HUES48 (cell line): ENCODE results near the gene ZIK1.
A peak's percentile ranks its signal among the peaks of the same experiment; 100 is the strongest.

Source experiments
- H3K27ac ChIP-seq: one replicate; pipeline ENCODE4 v1.7.0; 2013; ENCODE audit warnings: low read depth, low read length, inconsistent platforms
- H3K27me3 ChIP-seq: 2 replicates; pipeline ENCODE4 v1.6.1; 2013; ENCODE audit warnings: mild to moderate bottlenecking, low read length; ENCODE audit not compliant: control insufficient read depth, insufficient read depth
- H3K36me3 ChIP-seq: 2 replicates; pipeline ENCODE4 v1.6.1; 2013; ENCODE audit warnings: low read length; ENCODE audit not compliant: control insufficient read depth, insufficient read depth
- H3K4me1 ChIP-seq: 2 replicates; pipeline ENCODE4 v1.6.1; 2013; ENCODE audit warnings: mild to moderate bottlenecking, low read length; ENCODE audit not compliant: control insufficient read depth, insufficient read depth
- H3K4me3 ChIP-seq: 2 replicates; pipeline ENCODE4 v1.5.1; 2013; ENCODE audit warnings: mild to moderate bottlenecking, low read depth, low read length
- H3K9ac ChIP-seq: 2 replicates; pipeline ENCODE4 v1.6.1; 2013; ENCODE audit warnings: mild to moderate bottlenecking, low read depth, low read length, moderate library complexity
- H3K9me3 ChIP-seq: 2 replicates; pipeline ENCODE4 v1.6.1; 2013; ENCODE audit warnings: low read length; ENCODE audit not compliant: control insufficient read depth, insufficient read depth

The ZIK1 gene

GRCh38 chr19:57583521-57584416, at the start of gene ZIK1:
Gene ZIK1 (plus strand): TSS chr19:57584145. CDS start chr19:57584357, 212 bp downstream.
- H3K9ac ChIP-seq: peak within 1 kb of the TSS; percentile 67
- H3K4me3 ChIP-seq: peak within 1 kb of the TSS; percentile 87
- peaks cover 7% of the 10 kb centered on the region; the same call in 1 of the 2 replicates for H3K4me1 ChIP-seq
- H3K27ac ChIP-seq: peak within 1 kb of the TSS; percentile 52
- peaks cover 24% of the 10 kb centered on the region for H3K9me3 ChIP-seq
- 0 out of 2 replicates have a peak, but pooled peaks cover 3% of the 10 kb centered on the region for H3K27me3 ChIP-seq
- peaks cover 36% of the 10 kb centered on the region for H3K36me3 ChIP-seq

- peaks cover 80% of the 10 kb centered on the region for H3K9me3 ChIP-seq
- H3K36me3 ChIP-seq: peaks cover 88% of the 10 kb centered on the region
- H3K4me3 ChIP-seq: no peak overlapping the region
- H3K4me1 ChIP-seq: no peaks in the 10 kb centered on the region
- H3K9ac ChIP-seq: no peak overlapping the region
- H3K27ac ChIP-seq: no peak overlapping the region
- H3K27me3 ChIP-seq: no peaks in the 10 kb centered on the region
These were observed 45.9 kb upstream of the ZIK1 start for GRCh38 chr19:57537953-57538547.

- H3K9ac ChIP-seq: no peak overlapping the region
- no peak overlapping the region for H3K27ac ChIP-seq
- peaks cover 94% of the 10 kb centered on the region for H3K36me3 ChIP-seq
- no peaks in the 10 kb centered on the region for H3K27me3 ChIP-seq
- H3K9me3 ChIP-seq: peaks cover 36% of the 10 kb centered on the region
- H3K4me1 ChIP-seq: no peaks in the 10 kb centered on the region
- H3K4me3 ChIP-seq: no peak overlapping the region
These were observed 37.4 kb upstream of the ZIK1 start for GRCh38 chr19:57546513-57546912.

GRCh38 chr19:57552432-57552831, 31.5 kb upstream of the ZIK1 start:
- H3K9ac ChIP-seq: no peak overlapping the region
- peaks cover 87% of the 10 kb centered on the region for H3K36me3 ChIP-seq
- H3K9me3 ChIP-seq: 0 out of 2 replicates have a peak, but pooled peaks cover 7% of the 10 kb centered on the region

GRCh38 chr19:57557659-57558058, 26.3 kb upstream of the ZIK1 start:
- H3K27me3 ChIP-seq: no peaks in the 10 kb centered on the region
- no peak overlapping the region for H3K9ac ChIP-seq
- H3K9me3 ChIP-seq: peaks cover 15% of the 10 kb centered on the region
- H3K36me3 ChIP-seq: peaks cover 37% of the 10 kb centered on the region
- H3K4me1 ChIP-seq: peaks cover 5% of the 10 kb centered on the region
- no peak overlapping the region for H3K4me3 ChIP-seq
- no peak overlapping the region for H3K27ac ChIP-seq

More at GRCh38 chr19:57552432-57552831, 31.5 kb upstream of the ZIK1 start:
- Histone ChIP-seq H3K27me3 (no peaks in the 10 kb centered on the region), H3K27ac (no peak overlapping the region), H3K4me3 (no peak overlapping the region), H3K4me1 (no peaks in the 10 kb centered on the region)

- Histone ChIP-seq H3K9me3 (peaks cover 19% of the 10 kb centered on the region), H3K27me3 (no peaks in the 10 kb centered on the region), H3K4me3 (peak overlapping the region; percentile 98), H3K9ac (peak overlapping the region; percentile 81; the same call in 1 of the 2 replicates), H3K4me1 (peaks cover 5% of the 10 kb centered on the region), H3K27ac (no peak overlapping the region), H3K36me3 (peaks cover 28% of the 10 kb centered on the region)
These were observed 25.4 kb upstream of the ZIK1 start for GRCh38 chr19:57558525-57558924.

- Histone ChIP-seq H3K9me3 (peaks cover 23% of the 10 kb centered on the region), H3K36me3 (peaks cover 24% of the 10 kb centered on the region), H3K4me3 (peak overlapping the region; percentile 98), H3K9ac (peak overlapping the region; percentile 81), H3K27ac (no peak overlapping the region), H3K4me1 (peaks cover 5% of the 10 kb centered on the region), H3K27me3 (no peaks in the 10 kb centered on the region)
These were observed 24.9 kb upstream of the ZIK1 start for GRCh38 chr19:57559008-57559403.

GRCh38 chr19:57559404-57560025, 24.4 kb upstream of the ZIK1 start, which contains the start of gene ZNF550:
Gene ZNF550 (minus strand): TSS chr19:57559863. CDS start chr19:57559682, 181 bp downstream.
- Histone ChIP-seq H3K4me1 (peaks cover 5% of the 10 kb centered on the region), H3K27ac (peak within 1 kb of the TSS; percentile 17), H3K27me3 (no peaks in the 10 kb centered on the region), H3K4me3 (peak within 1 kb of the TSS; percentile 98), H3K9ac (peak within 1 kb of the TSS; percentile 81), H3K36me3 (peaks cover 18% of the 10 kb centered on the region), H3K9me3 (peaks cover 27% of the 10 kb centered on the region)

GRCh38 chr19:57560049-57560491, 23.9 kb upstream of the ZIK1 start:
- Histone ChIP-seq H3K27ac (no peak overlapping the region), H3K9ac (no peak overlapping the region)

GRCh38 chr19:57563547-57563946, 20.4 kb upstream of the ZIK1 start:
- Histone ChIP-seq H3K27me3 (no peaks in the 10 kb centered on the region), H3K4me1 (peaks cover 4% of the 10 kb centered on the region), H3K9me3 (peaks cover 60% of the 10 kb centered on the region), H3K36me3 (no peaks in the 10 kb centered on the region), H3K9ac (no peak overlapping the region), H3K4me3 (no peak overlapping the region), H3K27ac (no peak overlapping the region)

More at GRCh38 chr19:57560049-57560491, 23.9 kb upstream of the ZIK1 start:
- Histone ChIP-seq H3K9me3 (peaks cover 32% of the 10 kb centered on the region), H3K4me3 (peak overlapping the region; percentile 98), H3K36me3 (peaks cover 13% of the 10 kb centered on the region), H3K4me1 (peaks cover 5% of the 10 kb centered on the region), H3K27me3 (no peaks in the 10 kb centered on the region)
